ENCODE measurements around the gene C16orf89.

The C16orf89 gene

DNA sequence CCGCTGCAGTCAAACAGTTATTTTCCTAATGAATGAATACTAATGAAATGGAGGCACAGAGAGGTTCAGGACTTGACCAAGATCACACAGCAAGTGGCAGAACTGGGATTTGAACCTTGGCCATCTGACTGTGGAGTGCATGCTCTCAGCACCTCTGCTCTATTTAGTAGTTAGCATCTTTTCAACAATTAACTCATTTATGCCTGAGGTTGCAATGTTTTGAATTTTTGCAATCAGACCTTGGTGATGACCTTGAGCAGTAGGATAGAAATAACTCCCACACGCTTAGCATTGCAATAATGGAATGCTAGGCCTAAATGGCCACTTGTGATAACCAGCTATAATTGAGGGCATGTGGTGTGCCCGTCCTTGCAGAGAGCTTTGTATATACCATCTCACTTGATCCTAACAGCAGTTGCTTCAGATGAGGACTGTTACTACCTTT is 63.0 kb downstream of the C16orf89 start:
- DNase-seq: no peak

DNA sequence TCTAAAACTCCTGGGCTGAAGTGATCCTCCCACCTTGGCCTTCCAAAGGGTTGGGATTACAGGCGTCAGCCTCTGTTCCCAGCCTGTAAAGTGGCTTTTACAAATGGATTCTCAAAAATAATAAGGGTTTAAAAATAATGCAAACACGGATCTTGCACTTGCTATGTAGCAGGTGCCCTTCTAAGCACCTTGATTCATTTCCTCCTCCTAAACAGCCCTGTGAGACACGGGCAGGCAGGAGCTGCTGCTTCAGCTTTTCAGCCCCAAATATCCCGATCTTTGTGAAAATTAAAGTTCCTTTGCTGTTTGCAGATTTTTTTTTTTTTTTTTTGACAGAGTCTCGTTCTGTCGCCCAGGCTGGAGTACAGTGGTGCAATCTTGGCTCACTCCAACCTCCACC is 63.8 kb downstream of the C16orf89 start:
- DNase-seq: no peak

DNA sequence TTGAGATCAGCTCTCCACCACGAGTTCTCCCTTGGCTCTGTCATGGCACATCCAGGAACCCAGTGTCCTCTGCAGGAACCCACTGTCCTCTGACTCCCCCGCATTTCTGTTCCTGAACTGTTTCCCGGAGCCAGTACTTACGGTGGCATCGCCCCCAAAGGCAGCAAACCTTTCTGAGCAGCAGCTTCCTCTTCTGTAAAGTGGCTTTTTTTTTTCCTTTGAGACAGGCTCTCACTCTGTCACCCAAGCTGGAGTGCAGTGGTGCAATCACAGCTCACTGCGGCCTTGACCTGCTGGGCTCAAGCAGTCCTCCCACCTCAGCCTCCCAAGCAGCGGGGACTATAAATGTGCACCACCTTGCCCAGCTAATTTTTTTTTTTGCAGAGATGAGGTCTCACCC is 64.2 kb downstream of the C16orf89 start:
- no peak for DNase-seq

DNA sequence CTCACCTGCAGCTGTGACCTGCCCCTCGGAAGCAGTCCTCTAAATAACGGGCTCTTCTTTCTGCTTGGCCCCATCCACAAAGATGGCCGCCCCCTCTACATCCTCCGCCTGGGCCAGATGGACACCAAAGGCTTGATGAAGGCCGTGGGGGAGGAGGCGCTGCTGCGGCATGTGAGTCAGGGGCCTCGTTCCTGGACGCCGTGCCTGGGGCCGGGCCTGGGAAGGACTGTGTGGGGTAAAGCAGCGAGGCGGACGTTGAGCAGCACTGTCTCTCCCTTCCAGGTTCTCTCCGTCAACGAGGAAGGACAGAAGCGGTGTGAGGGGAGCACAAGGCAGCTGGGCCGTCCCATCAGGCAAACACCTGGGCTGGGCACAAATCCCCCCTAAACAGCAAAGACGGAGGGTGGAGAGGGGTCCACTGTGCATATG is 65.2 kb downstream of the C16orf89 start:
- DNase-seq: no peak

DNA sequence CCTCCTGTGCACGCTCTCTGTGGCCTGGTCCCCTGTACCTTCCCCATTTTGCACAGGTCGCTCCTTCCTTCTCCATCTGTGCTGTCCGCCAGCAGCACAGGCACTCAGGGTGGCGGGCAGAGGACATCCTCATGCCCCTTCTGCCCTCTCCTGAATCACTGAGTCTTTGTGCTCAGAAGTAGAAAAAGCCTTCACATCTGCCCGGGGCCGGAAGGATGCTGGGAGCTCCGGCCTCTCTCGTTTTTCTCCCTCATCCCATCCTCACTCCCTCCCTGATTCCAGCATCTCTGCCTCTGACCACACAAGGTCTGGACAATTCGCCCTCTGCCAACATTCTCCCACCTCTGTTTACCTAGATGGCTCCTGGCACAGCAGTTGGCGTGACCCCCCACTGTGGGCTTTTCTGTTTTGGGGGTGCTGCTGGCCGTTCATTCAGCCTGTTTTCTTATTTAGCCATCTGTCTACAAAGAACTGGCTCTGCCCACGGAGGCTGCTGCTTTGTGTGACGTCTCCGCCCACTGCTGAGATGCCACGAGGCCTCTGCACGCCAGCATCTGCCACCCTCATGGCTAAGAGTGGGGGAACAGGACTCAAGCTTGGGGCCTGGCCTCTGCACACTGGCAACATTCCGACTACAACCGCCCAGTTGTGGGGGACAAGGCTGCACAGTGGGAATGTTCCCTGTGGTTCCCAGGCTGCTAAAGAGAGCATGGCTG is 70.9 kb downstream of the C16orf89 start:
- no peak for DNase-seq

All from CD4-positive, alpha-beta T cell treated with Interleukin-17A for 1 hour (primary cell).